HG03045 (cell line): ENCODE data around the gene AQP12A.

Experiments
- ATAC-seq: cut with Tn5 transposase; IDR thresholded peaks from one replicate; pipeline ENCODE4 v1.9.1; 2021; ENCODE audit warnings: mild to moderate bottlenecking, moderate library complexity; ENCODE audit not compliant: unreplicated experiment

Gene AQP12A

DNA sequence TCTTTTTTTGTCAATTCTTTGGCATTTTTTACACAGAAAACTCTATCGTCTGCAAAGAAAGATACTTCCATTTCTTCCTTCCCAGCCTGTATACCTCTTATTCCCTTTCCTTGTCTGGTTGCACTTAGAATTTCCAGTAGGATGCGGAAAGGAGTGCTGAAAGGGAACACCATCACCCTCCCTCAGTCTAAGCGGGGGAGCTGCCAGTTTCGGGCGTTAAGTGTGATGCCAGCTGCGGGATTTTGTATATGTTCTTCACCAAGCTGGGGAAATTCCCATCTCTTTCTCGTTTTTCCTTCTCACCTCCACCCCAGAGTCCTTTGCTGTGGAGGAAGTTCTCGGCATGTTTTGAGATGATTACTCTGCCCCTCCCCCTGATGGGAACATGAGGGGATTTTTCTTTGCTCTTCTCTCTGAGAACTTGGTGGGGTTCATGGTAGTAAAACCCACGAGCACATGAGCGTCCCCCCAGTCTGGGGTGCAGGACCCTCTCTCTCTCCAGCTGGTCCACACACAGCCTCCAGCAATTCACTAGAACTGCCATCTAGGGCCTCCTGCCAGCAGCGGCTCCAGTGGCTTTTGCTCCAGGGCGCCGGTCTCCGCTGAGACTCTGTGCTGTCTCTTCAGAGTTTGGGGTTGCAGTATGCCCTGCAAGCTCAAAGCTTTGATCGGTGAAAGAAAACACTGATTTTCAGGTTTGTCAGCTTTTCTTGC, 15.5 kb downstream of the AQP12A start:
- ATAC-seq: no peak

DNA sequence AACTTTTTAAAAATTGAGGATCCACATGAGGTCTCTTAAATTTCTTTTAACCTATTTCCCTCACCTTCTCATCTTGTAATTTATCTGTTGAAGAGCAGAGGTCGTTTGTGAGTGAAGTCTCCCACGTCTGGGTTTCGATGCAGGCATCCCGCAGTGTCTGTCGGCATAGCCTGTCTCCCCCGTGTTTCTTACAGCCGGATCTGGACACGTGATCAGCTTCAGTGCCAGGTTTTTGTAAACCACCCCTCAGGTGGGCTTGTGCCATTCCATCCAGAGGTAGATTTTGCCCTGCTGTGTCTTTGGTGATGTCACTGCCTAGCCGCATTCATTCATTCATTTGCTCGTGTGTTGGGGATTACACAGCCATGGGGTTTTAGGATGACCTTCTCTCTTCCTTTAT, 16.2 kb downstream of the AQP12A start:
- ATAC-seq: no peak

DNA sequence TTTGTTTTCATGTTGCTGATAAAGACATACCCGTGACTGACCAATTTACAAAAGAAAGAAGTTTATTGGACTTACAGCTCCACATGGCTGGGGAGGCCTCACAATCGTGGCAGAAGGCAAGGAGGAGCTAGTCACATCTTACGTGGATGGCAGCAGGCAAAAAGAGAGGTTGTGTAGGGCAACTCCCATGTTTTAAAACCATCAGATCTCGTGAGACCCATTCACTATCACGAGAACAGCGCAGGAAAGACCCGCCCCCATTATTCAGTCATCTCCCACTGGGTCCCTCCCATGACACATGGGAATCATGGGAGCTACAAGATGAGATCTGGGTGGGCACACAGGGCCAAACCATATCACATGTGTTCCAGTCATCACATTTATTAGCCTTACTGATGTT, 16.8 kb downstream of the AQP12A start:
- no peak for ATAC-seq

DNA sequence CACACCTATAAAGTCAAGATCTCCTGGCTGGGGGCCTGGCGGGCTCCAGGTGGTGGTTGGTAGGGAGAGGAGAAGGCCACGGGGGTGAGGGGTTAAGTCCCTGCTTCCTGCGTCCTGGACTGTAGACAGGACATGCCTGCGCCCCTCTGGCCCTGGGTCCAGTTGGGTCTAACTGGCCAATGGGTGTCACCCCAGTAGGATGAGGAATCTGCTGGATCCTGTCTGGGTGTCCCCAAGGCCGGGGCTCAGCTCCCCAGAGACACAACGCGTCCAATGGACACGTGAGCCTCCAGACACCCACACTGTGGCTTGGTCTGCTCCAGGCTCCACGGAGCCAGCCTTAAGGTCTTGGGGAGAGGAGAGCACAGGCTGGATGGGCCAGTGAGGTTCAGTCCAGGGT, 19.6 kb downstream of the AQP12A start:
- no peak for ATAC-seq

DNA sequence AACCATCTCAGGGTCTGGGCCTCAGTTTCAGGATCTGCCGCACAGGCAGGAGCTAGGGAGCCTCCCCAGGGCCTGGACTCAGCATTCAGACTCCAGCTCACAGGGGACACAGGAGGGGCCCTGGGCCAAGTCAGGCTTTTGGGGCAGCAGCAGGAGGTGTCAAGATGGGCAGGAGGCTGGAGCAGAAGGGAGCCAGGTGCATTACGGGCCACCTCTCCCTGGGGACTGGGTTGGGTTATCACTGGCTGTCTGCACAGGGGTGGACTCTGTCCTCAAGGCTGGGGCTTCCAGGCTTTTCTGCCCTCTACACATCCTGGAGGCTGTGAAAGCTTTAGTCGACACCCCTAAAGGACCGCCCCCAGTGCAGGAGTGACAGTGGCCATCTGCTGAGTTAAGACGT, 20.0 kb downstream of the AQP12A start:
- ATAC-seq: no peak

DNA sequence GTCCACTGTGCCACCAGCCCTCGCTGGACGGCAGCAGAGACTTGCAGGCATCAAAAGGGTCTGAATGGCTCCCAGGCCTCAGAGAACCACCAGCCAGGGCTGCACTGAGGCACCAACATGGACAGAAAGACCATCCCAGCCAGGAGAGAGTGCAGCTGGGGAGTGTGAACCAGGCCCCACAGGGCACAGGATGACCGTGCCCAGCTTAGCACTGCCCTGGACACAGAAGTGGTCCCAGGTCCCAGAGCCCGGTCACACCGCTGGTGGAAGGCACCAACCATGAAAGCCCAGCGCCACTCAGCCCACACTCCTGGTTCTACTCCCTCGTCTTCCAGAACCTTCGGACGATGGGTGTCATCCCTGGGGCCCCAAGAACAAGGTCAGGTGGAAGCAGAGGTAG, 20.5 kb downstream of the AQP12A start:
- ATAC-seq: no peak

DNA sequence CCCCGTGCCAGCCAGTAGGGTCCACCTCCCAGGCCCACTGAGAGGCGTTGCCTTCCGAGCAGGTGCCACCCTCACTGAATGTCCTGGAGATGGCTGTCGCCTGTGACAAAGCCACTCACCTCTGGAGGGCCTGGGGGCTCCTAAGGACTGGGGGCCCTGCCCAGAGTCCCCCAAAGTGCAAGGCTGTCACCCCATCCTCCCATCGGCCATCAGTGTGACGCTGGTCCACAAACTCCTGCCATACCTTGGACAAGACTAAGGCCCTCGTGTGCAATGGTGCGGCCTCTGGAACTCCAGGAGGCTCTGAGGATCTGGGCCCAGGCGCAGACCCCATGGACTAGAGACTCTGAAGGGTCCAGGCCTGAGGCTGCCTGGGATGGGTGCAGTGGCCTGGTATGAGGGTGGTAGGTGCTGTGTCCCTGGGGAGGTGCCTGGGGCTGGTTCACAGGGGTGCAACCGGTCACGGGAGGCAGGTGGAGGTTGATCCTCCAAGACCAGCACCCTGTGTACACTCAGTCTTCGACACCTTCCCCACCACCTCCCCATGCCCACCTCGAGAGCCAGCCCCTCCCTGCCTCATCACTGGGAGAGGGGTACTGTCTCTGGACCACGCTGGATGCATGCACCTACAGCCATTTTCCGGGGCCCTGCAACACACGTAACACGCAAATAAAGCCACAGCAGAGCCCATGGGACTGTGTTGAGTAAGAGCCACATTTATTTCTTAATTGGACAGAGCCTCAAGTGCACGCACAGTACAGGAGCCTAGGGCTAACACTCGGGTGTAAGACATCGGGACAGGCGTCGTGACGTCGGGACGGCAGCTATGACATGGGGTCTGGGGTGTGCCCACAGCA, 21.6 kb downstream of the AQP12A start:
- ATAC-seq: no peak

DNA sequence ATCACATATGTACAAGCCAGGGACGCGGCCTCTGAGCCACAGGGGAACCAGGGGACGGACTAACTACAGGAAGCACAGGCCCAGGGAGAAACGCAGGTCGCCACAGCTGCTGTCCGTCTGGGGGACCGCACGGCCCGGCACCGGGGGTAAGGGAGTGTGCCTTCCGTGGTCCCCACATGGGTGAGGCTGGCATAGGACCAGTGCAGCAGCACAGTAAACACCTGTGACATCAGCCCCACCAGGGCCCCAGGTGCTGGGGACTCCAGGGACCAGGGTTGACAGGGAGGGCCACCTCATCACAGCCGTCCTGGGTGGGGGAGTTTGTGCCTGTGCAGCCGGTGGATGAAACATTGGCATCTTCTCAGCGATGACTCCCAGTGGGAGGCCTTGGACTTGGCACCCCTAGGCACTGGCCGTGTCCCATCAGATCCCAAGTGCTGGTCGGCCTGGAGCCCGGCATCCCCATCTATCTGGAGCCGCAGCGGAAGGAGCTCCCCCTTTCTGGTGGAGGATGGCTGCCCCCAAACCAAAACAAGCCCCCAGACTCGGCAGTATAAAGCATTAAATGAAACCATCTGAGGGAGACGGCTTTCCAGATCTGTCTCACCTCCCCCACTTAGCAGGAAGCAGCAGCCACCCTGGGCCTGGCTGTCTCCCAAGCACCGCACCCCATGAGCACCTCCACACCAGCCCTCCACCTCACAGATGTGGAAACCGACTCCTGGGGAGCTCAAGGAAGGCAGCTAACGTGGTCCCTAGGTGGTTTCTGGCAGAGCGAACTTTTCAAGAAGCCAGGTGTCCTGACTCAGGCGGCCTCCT, 22.5 kb downstream of the AQP12A start:
- ATAC-seq: no peak

DNA sequence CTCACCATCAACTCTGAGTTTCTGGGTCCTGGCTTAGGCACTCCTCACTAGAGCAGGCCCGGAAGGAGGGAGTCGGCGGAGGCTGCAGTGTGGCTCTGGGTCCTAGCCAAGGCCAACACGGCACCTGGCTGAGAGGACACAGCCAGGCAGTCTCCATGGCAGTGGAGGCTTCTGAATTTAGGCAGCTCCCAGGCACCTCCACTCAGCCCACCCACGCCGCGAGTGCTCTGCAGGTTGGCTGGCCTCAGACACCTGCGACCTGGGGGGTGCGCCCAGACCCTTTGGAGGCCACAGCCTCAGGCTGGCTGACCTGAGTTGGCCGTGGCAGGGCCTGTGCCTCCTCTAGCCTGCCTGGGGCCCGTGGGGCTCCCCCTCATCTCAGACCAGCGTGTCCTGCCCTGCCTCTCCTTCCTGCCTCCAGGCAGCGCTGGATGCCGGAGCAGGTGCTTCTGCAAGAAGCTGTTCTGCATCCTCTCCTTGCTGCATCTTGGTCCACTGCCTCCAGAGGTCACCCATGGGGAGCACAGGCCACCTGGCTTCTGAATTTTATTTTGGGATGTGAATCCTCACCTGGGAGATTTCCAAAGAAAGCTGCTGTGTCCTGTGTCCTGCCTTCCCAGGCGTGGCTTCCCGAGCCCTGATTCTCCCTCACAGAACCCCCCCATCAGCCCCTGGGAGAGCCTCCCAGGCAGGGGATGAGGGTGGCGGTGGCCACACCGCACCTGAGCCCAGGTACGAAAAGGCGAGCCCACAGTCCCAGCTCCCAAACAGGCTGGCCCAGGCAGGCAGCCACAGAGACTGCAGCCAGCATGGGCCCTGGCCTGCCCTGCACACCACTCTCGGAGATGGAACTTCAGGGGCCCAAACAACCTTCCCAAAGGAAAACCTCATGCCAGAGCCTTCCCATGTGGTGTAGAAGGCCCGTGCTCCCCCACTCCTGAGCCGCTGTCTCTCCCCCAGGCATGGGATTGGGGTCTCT, 23.4 kb downstream of the AQP12A start:
- ATAC-seq: no peak

DNA sequence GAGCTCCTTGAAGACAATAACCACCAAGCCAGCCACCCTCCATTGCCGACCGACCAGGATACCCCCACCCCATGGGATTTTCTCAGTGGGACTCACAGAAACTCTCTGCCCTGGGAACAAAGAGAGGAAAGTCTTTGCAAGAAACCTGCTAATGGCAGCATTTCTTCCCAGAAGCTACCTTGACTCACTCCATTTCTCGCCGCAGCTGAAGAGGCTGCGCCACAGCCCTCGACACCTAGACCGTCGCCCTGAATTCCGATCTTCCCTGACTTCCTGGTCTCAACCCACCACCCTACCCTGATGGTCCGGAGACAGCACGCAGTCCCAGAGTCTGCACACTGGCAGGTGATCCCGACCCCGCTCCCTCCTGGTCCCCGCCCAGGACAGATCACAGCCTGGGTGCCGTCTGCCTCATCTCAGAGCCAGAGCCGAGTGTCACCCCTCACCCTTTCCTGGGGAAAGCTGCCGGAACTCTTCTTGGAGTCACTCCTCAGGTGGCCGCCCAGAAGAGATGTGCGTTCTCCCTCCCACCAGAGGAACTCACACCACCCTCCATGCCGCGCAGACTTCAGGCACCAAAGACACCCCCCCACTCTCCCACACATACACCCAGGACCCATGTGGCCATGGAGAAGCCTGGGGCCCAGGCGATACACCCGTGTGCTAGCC, 24.6 kb downstream of the AQP12A start:
- no peak for ATAC-seq

DNA sequence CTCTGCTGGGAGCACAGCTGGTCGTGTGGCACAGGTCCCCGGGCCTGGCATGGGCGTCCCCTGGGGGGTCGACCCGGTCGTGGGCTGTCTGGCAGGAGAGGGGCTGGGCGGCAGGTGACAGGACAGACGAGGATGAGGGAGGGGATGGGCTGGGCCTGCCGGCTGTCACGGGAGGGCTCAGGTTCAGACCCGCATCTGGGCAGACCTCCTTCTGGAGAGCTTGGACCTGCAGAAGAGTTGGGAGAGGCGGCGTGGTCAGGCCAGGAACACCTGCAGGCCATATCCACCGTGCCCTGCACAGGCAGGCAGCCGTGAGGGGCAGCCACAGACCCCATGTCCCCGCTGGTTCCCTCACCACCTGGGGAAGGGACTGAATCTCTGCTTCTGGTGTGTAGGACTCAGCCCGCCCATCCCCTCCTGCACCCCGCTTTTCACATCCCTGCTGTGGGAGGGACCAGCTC, 25.5 kb downstream of the AQP12A start:
- no peak for ATAC-seq

DNA sequence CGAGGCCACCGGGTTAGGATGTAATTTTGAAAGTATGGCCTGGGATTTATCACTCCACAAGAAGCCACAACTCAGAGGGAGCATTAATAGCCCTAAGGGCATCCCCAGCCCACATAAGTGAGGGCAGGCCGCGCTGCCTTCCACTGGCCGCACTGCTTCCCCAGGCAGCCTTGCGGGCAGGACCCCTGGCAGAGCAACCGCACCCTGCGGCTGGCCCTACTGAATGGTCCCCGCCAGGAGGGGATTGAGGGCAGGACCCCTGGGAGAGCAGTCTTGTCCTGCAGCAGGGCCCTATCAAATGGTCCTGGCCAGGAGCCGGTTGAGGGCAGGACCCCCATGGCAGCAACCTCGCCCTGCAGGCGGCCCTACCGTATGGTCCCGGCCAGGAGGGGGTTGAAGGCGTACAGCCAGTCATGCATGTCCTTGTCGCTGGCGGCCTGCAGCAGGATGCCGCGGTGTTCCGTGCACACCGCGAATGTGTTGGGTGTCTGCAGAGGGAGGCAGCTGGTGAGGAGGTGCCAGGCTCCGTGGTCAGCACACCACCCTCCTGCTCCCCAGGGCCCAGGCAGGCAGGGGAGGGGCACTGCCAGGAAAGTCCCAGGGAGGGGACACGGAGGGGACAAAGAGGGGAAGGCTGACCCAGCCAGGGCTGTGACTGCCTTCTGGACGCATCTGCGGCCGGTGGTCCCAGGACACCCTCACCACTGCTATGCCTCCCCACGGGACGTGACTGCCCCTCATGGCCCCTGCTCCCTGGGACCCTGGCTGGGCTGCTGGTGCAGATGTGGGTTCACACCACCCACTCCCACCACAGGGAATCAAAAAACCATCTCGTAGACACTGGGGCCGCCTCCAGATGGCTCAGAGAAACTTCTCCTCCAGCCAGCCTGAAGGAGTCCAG, 26.3 kb downstream of the AQP12A start:
- ATAC-seq: no peak

DNA sequence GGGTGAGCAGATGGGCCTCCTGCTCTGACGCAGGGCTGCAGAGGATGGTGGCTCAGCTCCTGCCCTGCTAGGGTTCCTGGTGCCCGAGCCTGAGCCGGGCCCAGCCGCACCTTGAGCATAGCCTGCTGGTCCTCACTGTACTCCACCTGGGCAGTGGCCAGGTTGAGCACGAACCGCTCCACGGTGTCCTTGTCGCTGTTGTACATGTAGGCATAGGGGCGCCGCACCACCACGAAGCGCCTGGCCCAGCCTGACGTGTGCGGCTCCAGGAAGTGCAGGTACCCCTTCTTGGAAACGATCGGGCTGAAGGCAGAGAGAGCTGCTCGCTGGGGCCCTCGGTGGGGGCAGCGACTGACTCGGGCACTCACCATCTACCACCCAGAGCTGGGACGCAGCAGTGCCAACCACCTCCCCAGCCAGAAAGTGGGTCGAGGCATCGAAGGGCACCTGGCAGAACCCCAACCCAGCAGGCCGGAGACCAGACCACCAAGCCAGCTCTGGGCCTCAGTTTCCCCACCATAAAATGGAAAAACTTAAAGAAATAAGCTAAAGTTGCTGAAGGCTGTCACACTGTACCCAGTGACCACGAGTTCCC, 27.3 kb downstream of the AQP12A start:
- no peak for ATAC-seq

DNA sequence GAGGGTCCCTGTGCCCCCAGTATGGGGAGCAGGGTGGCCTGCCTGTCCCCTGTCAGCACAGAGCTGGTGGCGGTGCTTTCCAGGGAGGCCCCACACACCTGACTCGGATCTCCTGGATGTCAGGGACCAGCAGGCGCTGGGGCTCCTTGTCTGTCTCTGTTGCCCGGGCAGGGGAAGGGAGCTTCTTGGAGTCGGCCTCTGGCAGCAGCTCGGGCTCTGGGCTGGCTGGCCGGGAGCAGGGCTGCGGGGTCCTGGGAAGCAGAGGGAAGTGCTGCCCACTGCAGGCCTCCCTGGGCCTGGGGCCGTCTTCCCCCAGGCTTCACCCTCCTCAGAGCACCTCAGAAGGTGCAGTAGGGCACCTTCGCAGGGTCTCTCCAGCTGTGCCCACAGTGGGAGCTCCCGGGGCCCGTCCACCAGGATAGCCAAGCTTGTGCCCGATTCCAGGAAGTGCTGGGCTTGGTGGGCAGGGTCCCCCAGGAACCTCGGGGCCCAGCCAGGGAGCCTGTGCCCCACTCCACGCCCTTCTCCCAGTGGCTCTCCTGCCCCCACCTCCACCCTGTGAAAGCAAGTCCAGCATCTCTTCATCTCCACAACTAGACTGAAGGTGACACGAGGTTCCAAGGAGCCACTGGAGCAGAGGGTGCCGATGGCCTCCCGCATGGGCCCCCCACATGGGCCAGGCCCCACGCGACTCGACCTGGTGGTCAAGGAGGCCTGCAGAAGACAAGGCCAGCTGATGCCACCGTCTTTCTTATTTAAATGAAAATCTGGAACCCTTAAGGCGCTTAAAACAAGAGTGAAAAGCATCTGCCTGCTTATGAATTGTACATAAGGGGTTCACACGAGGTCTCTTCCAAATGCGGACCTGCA, 28.2 kb downstream of the AQP12A start:
- no peak for ATAC-seq

DNA sequence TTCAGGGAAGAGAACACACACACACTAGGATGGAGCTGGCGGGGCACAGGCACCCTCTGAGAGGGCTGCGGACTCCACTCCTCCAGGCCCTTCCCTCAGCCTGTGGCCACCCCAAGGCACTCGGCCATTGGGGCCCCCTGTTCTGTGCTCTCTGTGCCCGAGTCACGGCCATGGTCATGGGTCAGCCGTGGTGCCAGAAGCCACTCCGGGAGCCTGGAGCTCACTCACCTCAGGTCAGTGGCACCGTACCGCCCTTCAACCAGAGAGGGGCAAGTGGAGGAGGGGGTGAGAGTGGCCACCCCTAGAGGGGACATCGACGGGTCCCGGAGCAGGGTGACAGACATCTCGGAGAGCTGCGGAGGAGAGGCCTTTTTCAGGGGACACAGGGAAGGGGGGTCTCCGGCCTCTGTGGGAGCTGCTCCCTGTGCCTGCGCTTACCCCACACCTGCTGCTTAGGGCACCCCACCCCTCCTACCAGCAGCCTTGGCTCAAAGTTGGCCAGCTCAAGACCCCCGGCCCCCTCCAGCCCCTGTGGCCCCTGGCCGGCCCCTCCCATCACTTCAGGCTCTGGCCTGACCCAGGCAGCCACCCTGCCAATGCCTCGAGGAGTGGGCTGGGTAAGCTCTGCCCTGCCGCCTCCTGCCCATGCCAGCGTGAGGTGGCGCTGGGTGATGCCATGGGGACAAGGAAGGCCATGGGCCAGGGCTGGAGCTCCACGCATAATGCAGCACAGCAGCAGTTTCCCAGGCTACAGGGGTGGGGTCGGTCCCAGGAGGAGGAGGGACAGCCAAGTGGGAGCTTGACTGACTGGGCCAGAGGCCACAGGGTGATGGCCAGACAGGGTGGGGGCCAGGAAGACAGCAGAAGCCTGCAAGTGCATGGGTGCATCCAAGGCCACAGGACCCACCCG, 29.3 kb downstream of the AQP12A start:
- no peak for ATAC-seq

DNA sequence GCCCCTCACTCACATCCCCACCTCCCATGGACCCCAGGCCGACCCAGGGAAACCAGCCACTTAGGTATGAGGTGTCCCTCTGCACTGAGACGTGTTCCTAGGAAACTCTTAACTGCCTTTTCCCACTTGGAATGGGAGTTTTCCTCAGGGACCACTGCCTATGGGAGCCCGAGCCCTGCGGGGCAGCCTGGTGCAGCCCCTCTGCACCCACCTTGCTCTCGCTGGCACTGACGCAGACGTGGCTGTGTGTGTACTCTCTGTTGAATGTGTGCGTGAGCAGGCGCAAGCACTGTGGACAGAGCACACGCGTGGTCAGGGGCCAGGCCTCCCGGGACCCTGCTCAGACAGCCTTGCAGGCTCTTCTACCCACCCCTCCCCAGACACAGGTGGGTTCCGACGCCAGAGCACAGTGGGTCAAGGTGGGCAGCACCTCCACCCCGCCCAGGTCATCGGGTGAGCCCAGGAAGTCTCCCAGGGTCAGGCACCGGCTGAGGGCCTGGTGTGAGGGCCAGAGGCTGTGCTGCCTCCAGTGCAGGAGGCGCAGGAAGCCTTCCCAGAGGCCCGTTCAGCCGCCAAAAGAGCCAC, 30.0 kb downstream of the AQP12A start:
- ATAC-seq: no peak
